ENCODE data around the gene TMEM184A. TPM values are rescaled to one million over a fixed set of nuclear protein-coding genes. Genes with fewer than 3 reads are reported as not detected.
"Not testable (repeated sequence)": the region's sequence is repeated elsewhere in the genome, so short reads cannot be mapped to it uniquely, and the experiment has no call there.

The TMEM184A gene
- total RNA-seq, 2 donors from 2014 or later = 35.8 to 54.3 TPM

- H3K36me3 ChIP-seq = no peaks in the 10 kb centered on the region
- intact Hi-C loops (cut with DNase I) = loop anchor here (10.0 kb wide), 1 partner anchor 769 kb away; the partner anchor contains the start of gene EIF3B
- no peak for TF ChIP-seq CTCF (IDR thresholded peaks at IDR 0.05)
- no peaks in the 10 kb centered on the region for H3K4me1 ChIP-seq
- DNase-seq = no peak
- H3K9me3 ChIP-seq = no peaks in the 10 kb centered on the region
- H3K27ac ChIP-seq = no peak overlapping the region
- H3K4me3 ChIP-seq = no peak overlapping the region
- H3K27me3 ChIP-seq = no peaks in the 10 kb centered on the region
- no peak overlapping the region for H3K9ac ChIP-seq (ENCODE audit: low read depth in 2 of 2, low read length in 2 of 2)
Measured at GRCh38 chr7:1585142-1585981, 29.4 kb upstream of the TMEM184A start.

DNA sequence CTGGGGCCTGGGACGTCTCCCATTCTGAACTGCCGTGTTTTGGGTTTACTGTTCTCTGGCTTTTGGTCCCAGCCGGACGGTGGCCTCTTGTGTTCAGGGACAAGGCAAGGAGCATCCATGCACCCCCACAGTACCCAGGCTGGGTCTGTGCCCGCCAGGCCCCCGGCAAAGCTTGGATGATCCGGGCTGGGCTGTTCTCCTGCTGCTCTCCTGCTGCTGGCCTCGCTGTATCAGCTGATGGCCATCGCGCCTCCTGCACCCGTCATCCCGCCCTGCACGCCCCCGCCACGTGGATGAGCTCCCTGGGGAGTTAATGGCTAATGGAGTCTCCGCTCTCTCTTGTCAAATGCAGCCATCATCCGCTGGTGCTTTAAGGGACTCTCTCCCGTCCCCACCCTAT lies 28.7 kb upstream of the TMEM184A start:
- no peaks in the 10 kb centered on the region for H3K9me3 ChIP-seq
- H3K36me3 ChIP-seq = no peaks in the 10 kb centered on the region
- no peak overlapping the region for H3K4me3 ChIP-seq
- H3K9ac ChIP-seq (ENCODE audit: low read depth in 2 of 2, low read length in 2 of 2) = no peak overlapping the region
- TF ChIP-seq CTCF (IDR thresholded peaks at IDR 0.05) = no peak
- no peak overlapping the region for H3K27ac ChIP-seq
- intact Hi-C loops (cut with DNase I) = loop anchor here (10.0 kb wide), 1 partner anchor 770 kb away; the partner anchor contains the start of gene EIF3B
- no peaks in the 10 kb centered on the region for H3K4me1 ChIP-seq
- no peak for DNase-seq
- H3K27me3 ChIP-seq = no peaks in the 10 kb centered on the region

GRCh38 chr7:1583241-1583930 lies 27.4 kb upstream of the TMEM184A start:
- H3K9ac ChIP-seq (ENCODE audit: low read depth in 2 of 2, low read length in 2 of 2); H3K27ac ChIP-seq; H3K27me3 ChIP-seq; H3K36me3 ChIP-seq; H3K9me3 ChIP-seq; H3K4me3 ChIP-seq; DNase-seq; H3K4me1 ChIP-seq: not testable (repeated sequence)
- intact Hi-C loops (cut with DNase I) = loop anchor here (10.0 kb wide), 1 partner anchor 771 kb away; the partner anchor contains the start of gene EIF3B

DNA sequence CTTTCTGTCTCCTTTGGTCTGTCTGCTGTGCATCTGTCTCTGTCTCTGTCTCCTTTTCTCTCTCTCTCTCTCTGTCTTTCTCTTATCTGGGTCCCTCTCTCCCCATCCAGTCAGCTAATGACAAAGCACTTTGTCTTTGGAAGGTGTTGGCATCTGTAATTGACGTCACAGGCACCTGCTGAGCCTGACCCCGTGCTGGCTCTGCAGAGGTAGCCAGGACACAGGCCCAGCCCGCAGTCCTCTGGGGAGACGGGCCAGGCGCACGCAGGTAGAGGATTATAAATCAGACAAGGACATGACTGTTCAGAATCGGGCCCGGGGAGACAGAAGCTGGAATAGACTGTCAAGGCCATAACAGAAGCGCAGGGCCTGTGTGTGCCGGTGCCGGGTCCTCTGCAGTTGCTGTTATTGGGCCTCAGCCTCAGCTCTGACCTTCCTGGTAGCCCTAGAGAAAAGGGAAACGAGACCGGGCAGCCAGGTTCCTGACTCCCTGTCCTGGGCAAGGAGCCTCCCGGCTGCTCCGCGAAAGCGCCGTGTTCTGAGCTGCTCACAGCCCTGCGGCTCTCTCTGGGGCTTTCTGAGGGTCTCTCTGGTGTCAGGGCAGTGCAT lies 24.5 kb upstream of the TMEM184A start:
- no peak for TF ChIP-seq CTCF (IDR thresholded peaks at IDR 0.05)
- Histone ChIP-seq H3K9ac (ENCODE audit: low read depth in 2 of 2, low read length in 2 of 2) (no peak overlapping the region), H3K4me1 (no peaks in the 10 kb centered on the region), H3K4me3 (no peak overlapping the region), H3K36me3 (no peaks in the 10 kb centered on the region), H3K27ac (no peak overlapping the region), H3K27me3 (no peaks in the 10 kb centered on the region), H3K9me3 (no peaks in the 10 kb centered on the region)
- no peak for DNase-seq
- intact Hi-C loops (cut with DNase I) = loop anchor here (10.0 kb wide), 1 partner anchor 774 kb away; the partner anchor contains the start of gene EIF3B

- peak; percentile 75 for DNase-seq
- Histone ChIP-seq H3K9me3 (no peaks in the 10 kb centered on the region), H3K27me3 (no peaks in the 10 kb centered on the region), H3K4me3 (no peak overlapping the region), H3K9ac (ENCODE audit: low read depth in 2 of 2, low read length in 2 of 2) (no peak overlapping the region), H3K36me3 (no peaks in the 10 kb centered on the region), H3K4me1 (no peaks in the 10 kb centered on the region), H3K27ac (no peak overlapping the region)
- peak; percentile 72 for TF ChIP-seq CTCF (IDR thresholded peaks at IDR 0.05)
- intact Hi-C loops (cut with DNase I) = loop anchor here (10.0 kb wide), 2 partner anchors 625 to 775 kb away; partner anchors contain the start of gene EIF3B
Measured at GRCh38 chr7:1579481-1580421, 23.7 kb upstream of the TMEM184A start.

Data from colonic mucosa (tissue), 4 donors.